Type B pancreatic cell (in vitro differentiated cells): Measurements from ENCODE around the gene TOB1. TPM values are rescaled to one million over a fixed set of nuclear protein-coding genes. Genes with fewer than 3 reads are reported as not detected.
"Not testable (repeated sequence)": the region's sequence is repeated elsewhere in the genome, so short reads cannot be mapped to it uniquely, and the experiment has no call there.

Experiments used
- DNase-seq: peaks from one replicate; pipeline ENCODE4 v3.0.0; 2021; ENCODE audit warnings: mixed read lengths; ENCODE audit not compliant: unreplicated experiment; ENCODE audit errors: extremely low spot score
- H3K27ac Mint-ChIP-seq: 2 replicates; pipeline ENCODE4 v1.8.0; 2021; ENCODE audit warnings: mild to moderate bottlenecking, mixed read lengths
- H3K27me3 Mint-ChIP-seq: 2 replicates; pipeline ENCODE4 v1.8.0; 2021; ENCODE audit warnings: mixed read lengths
- H3K36me3 Mint-ChIP-seq: 2 replicates; pipeline ENCODE4 v1.8.0; 2021; ENCODE audit warnings: mixed read lengths
- H3K4me1 Mint-ChIP-seq: one replicate; pipeline ENCODE4 v1.8.0; 2021; ENCODE audit warnings: mixed read lengths; ENCODE audit not compliant: unreplicated experiment
- H3K4me3 Mint-ChIP-seq: 2 replicates; pipeline ENCODE4 v1.8.0; 2021; ENCODE audit warnings: mild to moderate bottlenecking, mixed read lengths
- H3K9me3 Mint-ChIP-seq: 2 replicates; pipeline ENCODE4 v1.8.0; 2021; ENCODE audit warnings: mixed read lengths
- total RNA-seq: library from RNA; stranded (reverse); gene quantifications from 2 replicates; pipeline ENCODE4 v1.2.1, GENCODE V29; 2021; ENCODE audit warnings: low replicate concordance
- TF ChIP-seq, protein P1 (sequence below): fragments of 200-600 bp; sonication (generic); conservative IDR thresholded peaks from 2 replicates; pipeline ENCODE4 v1.5.0; 2021; ENCODE audit warnings: antibody characterized with exemption, mild to moderate bottlenecking

TOB1 gene
- total RNA-seq, 1 donor from 2014 or later: 54.9 TPM

DNA sequence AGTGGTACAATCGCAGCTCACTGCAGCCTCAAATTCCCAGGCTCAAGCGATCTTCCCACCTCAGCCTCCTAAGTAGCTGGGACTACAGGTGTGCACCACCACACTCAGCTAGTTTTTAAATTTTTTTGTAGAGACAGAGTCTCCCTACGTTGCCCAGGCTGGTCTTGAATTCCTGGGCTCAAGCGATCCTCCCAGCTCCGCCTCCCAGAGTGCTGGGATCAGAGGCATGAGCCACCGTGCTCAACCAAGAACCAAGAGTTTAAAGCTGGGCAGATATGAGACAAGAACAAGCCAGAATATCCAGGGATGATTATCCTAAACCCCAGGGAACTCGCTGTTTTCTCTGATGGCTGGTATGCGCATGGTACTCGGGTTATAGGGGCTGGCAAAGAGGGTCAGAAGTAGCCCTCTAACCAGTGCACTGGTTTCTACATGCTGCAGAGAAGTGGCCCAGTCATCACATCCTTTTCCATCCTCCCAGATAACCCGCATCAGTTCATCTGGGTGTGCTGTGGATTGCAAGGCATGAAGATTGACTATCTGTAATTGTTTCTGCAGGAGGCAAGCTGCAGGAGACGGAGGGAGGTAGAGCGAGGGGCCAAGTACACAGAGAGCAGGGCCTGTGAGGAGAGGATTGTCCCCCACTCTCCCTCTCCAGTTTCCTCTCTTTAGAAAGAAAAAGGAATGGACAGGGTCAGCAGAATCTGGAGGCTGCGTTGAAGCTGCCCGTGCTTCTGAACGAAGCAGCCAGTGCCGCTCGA, 33.6 kb upstream of the TOB1 start:
- TF ChIP-seq, protein P1, sequence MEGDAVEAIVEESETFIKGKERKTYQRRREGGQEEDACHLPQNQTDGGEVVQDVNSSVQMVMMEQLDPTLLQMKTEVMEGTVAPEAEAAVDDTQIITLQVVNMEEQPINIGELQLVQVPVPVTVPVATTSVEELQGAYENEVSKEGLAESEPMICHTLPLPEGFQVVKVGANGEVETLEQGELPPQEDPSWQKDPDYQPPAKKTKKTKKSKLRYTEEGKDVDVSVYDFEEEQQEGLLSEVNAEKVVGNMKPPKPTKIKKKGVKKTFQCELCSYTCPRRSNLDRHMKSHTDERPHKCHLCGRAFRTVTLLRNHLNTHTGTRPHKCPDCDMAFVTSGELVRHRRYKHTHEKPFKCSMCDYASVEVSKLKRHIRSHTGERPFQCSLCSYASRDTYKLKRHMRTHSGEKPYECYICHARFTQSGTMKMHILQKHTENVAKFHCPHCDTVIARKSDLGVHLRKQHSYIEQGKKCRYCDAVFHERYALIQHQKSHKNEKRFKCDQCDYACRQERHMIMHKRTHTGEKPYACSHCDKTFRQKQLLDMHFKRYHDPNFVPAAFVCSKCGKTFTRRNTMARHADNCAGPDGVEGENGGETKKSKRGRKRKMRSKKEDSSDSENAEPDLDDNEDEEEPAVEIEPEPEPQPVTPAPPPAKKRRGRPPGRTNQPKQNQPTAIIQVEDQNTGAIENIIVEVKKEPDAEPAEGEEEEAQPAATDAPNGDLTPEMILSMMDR: no peak
- H3K4me3 Mint-ChIP-seq: peak overlapping the region; percentile 73
- H3K9me3 Mint-ChIP-seq: no peaks in the 10 kb centered on the region
- no peaks in the 10 kb centered on the region for H3K27me3 Mint-ChIP-seq
- no peak for DNase-seq
- peak overlapping the region; percentile 54 for H3K27ac Mint-ChIP-seq
- no peaks in the 10 kb centered on the region for H3K36me3 Mint-ChIP-seq
- H3K4me1 Mint-ChIP-seq: peaks cover 45% of the 10 kb centered on the region

DNA sequence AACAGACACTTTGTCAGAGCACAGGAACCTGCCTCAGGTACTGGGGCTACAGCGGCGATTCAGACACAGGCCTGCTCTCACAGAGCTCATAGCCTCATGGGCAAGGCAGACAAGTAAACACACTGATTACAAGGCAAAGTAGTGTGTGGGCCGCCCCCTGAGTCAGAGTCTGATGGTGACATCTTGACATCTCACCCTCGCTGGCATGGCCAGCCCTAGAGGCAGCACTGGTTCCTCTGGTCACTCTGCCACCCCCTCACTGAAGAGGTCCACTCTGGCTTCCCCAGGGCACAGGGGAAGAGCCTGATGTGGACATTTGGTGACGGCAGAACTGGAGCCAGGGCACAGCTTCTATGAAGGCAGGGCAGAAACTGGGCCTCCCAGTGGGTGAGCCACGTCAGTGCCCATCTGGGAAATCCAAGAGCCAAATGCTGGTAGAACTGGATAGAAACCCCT, 32.9 kb upstream of the TOB1 start:
- TF ChIP-seq, protein P1: no peak
- Mint-ChIP-seq H3K4me1 (peaks cover 44% of the 10 kb centered on the region), H3K36me3 (no peaks in the 10 kb centered on the region), H3K9me3 (no peaks in the 10 kb centered on the region), H3K4me3 (no peak overlapping the region), H3K27me3 (no peaks in the 10 kb centered on the region), H3K27ac (no peak overlapping the region)
- DNase-seq: no peak

DNA sequence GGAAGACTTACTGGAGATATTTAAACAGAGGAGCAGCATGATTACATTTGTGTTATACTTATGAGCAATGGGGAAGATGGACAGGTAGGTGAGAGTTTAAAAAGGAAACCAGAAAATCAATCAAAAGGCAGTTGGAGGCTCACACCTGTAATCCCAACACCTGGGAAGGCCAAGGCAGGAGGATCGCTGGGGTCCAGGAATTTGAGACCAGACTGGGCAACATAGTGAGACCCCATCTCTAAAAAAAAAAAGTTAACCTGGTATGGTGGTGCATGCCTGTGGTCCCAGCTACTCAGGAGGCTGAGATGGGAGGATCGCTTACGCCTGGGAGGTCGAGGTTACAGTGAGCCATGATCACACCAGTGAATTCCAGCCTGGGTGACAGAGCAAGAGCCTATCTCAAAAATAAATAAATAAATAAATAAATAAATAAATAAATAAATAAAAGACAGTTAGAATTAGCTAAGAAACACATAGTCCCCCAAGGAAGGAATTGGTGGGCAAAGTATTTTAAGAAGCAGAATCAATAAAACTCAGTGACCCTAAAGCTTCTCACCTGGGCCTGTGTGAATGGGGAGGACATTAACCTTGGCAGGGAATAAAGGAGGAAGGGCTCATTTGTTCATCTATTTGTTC, 32.3 kb upstream of the TOB1 start:
- Mint-ChIP-seq H3K27me3 (no peaks in the 10 kb centered on the region), H3K27ac (no peak overlapping the region), H3K4me3 (no peak overlapping the region), H3K9me3 (no peaks in the 10 kb centered on the region), H3K4me1 (peaks cover 42% of the 10 kb centered on the region), H3K36me3 (no peaks in the 10 kb centered on the region)
- DNase-seq: no peak
- TF ChIP-seq, protein P1: no peak

DNA sequence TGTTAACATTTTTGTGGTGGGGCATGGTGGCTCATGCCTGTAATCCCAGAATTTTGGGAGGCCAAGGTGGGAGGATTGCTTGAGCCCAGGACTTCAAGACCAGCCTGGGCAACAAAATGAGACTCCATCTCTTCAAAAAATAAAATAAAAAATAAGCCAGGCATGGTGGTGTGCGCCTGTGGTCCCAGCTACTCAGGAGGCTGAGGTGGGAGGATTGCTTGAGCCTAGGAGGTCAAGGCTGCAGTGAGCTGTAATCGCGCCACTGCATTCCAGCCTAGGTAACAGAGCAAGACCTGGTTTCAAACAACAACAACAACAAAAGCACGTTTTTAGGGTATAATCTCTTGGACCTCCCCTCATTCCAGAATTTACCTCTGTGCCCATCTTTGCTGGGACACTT, 28.4 kb upstream of the TOB1 start:
- H3K27ac Mint-ChIP-seq: peak overlapping the region; percentile 57
- not testable (repeated sequence) for H3K4me3 Mint-ChIP-seq

DNA sequence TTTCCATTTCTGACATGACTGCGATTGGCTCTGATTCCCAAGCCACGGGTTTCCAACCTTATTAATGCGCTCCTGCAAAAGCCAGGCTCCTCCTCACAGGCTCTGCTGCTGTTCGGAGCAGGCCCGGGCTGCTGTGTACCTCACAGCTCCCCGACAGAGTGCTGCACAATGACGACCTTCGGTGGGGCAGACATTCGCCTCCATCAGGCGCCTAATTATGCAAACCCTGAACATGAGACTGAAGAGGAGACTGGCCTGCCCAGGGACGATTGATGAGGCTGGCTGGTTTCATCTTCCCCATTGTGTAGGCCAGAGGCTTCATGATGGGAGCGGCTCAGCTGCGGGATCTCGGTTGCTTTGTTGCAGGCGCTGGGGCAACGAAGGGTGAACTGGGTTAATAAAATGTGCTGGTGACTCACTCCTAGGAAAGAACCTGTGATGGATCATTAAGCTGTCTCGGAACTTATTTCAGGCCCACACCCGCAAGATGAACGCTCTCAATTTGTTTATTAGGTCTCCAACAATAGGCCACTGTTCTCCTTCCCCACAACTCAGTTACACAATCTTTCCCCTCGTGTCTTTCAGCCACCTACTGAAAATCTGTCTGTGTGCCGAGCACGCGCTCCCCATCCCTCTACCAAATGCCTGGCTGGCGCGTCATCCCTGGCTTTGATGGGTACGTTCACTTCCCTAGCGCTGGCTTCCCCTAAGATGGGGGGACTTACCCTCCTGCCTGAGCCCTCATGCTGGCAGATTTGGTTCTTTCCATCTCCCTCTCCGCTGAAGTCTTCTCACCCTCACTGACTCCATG, 27.2 kb upstream of the TOB1 start:
- H3K27ac Mint-ChIP-seq: peak overlapping the region; percentile 88
- peak overlapping the region; percentile 53 for H3K4me3 Mint-ChIP-seq
- no peaks in the 10 kb centered on the region for H3K27me3 Mint-ChIP-seq
- peaks cover 38% of the 10 kb centered on the region for H3K4me1 Mint-ChIP-seq
- no peaks in the 10 kb centered on the region for H3K9me3 Mint-ChIP-seq
- H3K36me3 Mint-ChIP-seq: no peaks in the 10 kb centered on the region
- TF ChIP-seq, protein P1: no peak
- DNase-seq: no peak

More for the DNA sequence above, 28.4 kb upstream of the TOB1 start:
- not testable (repeated sequence) for DNase-seq, H3K36me3 Mint-ChIP-seq, H3K27me3 Mint-ChIP-seq, H3K9me3 Mint-ChIP-seq
- peaks cover 36% of the 10 kb centered on the region for H3K4me1 Mint-ChIP-seq
